ENCODE data around the gene KPTN.

The KPTN gene

GRCh38 chr19:47432499-47432898 lies 51.5 kb downstream of the KPTN start:
- DNase-seq (ENCODE audit: low read depth) = no peak
- TF ChIP-seq, protein P1, sequence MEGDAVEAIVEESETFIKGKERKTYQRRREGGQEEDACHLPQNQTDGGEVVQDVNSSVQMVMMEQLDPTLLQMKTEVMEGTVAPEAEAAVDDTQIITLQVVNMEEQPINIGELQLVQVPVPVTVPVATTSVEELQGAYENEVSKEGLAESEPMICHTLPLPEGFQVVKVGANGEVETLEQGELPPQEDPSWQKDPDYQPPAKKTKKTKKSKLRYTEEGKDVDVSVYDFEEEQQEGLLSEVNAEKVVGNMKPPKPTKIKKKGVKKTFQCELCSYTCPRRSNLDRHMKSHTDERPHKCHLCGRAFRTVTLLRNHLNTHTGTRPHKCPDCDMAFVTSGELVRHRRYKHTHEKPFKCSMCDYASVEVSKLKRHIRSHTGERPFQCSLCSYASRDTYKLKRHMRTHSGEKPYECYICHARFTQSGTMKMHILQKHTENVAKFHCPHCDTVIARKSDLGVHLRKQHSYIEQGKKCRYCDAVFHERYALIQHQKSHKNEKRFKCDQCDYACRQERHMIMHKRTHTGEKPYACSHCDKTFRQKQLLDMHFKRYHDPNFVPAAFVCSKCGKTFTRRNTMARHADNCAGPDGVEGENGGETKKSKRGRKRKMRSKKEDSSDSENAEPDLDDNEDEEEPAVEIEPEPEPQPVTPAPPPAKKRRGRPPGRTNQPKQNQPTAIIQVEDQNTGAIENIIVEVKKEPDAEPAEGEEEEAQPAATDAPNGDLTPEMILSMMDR (IDR thresholded peaks at IDR 0.05; ENCODE audit: control insufficient read depth, insufficient read depth, low read depth, low read length, missing control alignments) = no peak

DNA sequence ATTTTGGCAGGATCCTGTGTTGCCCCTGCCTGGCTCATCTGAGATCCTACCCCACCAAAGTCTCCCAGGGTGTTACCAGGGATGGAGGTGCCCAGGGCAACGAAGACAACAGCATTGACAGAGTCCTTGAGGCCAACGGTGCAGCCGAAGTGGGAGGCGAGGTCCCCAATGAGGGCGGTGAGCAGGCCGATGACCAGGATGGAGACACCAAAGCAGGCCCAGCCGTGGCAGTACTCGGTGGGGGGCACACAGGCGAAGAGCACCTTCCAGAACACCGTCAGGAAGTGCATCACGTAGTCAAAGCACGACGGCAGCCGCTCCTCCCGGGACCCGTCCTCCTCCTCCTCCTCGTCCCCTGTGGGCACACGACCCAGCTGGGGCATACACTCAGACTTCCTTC lies 51.9 kb downstream of the KPTN start:
- no peak overlapping the region for H3K4me3 ChIP-seq (ENCODE audit: control insufficient read depth, low read depth, low read length)
- TF ChIP-seq, protein P1 (IDR thresholded peaks at IDR 0.05; ENCODE audit: control insufficient read depth, insufficient read depth, low read depth, low read length, missing control alignments) = no peak
- DNase-seq (ENCODE audit: low read depth) = no peak

More at GRCh38 chr19:47432499-47432898, 51.5 kb downstream of the KPTN start:
- no peak overlapping the region for H3K4me3 ChIP-seq (ENCODE audit: control insufficient read depth, low read depth, low read length)

GRCh38 chr19:47430041-47430802 lies 53.8 kb downstream of the KPTN start:
- no peak for DNase-seq (ENCODE audit: low read depth)
- TF ChIP-seq, protein P1 (IDR thresholded peaks at IDR 0.05; ENCODE audit: control insufficient read depth, insufficient read depth, low read depth, low read length, missing control alignments) = no peak
- H3K4me3 ChIP-seq (ENCODE audit: control insufficient read depth, low read depth, low read length) = no peak overlapping the region

GRCh38 chr19:47429140-47429793 lies 54.8 kb downstream of the KPTN start:
- no peak overlapping the region for H3K4me3 ChIP-seq (ENCODE audit: control insufficient read depth, low read depth, low read length)
- TF ChIP-seq, protein P1 (IDR thresholded peaks at IDR 0.05; ENCODE audit: control insufficient read depth, insufficient read depth, low read depth, low read length, missing control alignments) = no peak
- DNase-seq (ENCODE audit: low read depth) = no peak

DNA sequence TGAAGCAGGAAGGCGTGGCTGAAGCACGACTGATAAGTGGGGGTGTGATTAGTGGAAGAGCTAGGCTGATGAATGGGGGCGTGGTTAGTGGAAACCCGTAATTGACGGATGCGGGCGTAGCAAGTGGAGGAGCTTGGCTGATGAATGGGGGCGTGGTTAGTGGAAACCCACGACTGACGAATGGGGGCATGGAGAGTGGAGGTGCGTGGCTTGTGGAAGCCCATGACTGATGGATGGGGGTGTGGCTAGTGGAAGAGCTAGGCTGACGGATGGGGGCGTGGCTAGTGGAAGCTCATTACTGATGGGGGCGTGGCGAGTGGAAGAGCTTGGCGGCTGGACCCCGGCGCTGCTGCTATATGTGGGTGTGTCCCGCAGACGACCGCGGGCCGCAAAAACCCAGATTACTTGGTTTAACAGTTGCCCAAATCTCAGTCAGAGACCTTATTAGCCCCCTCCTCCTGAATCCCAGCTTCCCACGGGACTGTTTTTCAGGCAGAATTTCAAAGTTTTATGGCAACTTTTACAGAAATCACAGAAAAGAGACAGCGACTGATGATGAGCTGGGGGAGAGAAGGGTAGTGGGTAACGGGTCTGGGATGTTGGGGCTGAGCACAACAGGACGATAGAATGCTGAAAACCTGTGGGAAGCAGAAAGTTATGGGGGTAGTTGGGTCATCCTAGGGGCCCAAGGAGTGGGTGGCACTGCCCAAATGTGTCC lies 55.7 kb downstream of the KPTN start:
- DNase-seq (ENCODE audit: low read depth) = peak; percentile 95
- TF ChIP-seq, protein P1 (IDR thresholded peaks at IDR 0.05; ENCODE audit: control insufficient read depth, insufficient read depth, low read depth, low read length, missing control alignments) = no peak
- H3K4me3 ChIP-seq (ENCODE audit: control insufficient read depth, low read depth, low read length) = peak overlapping the region; percentile 13

DNA sequence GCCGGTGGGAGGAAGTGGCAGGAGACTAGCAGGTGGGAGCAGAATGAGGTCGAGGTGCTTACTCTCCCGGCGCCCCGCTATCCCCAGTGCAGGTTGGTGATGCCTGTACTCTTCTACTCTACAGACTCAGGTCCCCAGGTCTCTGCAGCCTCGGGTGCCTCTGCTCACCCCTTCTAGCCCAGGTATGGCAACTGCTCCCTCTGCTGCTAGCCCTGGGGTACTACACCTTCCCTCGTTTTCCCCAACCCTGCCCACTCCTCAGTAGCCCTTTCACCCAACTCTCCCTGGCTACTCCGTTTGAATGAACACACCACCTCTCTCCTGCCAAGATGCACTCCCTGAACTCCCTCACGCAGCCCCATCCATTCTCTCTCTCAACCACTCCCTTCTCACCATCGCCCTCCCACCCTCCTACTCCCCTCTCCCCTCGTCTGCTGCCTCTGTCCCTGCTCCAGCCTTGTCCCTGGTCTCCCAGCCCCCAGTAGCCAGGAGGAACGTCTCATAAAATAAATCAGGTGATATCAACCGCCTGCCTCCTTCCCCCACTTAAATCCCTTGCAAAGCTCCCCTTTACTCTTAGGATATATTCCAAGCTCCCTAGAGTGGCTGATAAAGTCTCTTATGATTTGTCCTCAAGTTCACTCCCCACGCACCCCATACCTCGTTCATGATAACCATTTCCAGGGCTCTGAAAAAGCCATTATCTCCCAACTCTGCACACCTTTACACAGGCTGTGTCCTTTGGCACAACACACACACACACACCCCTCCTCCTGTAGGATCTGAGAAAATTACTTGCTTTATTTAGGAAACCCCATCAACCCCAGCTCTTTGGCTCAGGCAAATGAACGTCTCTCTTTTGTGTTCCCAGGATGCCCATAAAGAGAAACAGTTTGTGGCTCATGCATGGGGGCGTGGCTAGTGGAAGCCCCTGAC lies 56.5 kb downstream of the KPTN start:
- peak overlapping the region; percentile 13 for H3K4me3 ChIP-seq (ENCODE audit: control insufficient read depth, low read depth, low read length)
- no peak for DNase-seq (ENCODE audit: low read depth)
- TF ChIP-seq, protein P1 (IDR thresholded peaks at IDR 0.05; ENCODE audit: control insufficient read depth, insufficient read depth, low read depth, low read length, missing control alignments) = peak; percentile 91

Data from AG09309 (cell line).